GM12874 (cell line): ENCODE results near the gene HACD4.

Experiments
- CTCF ChIP-seq: IDR thresholded peaks from 2 replicates; pipeline ENCODE4 v1.5.1; 2011; ENCODE audit warnings: low read depth, mild to moderate bottlenecking, control low read depth, low read length, moderate library complexity; ENCODE audit not compliant: insufficient read depth

Gene HACD4

GRCh38 chr9:20995616-20996015 is 35.8 kb downstream of the HACD4 start:
- no peak for TF ChIP-seq CTCF

DNA sequence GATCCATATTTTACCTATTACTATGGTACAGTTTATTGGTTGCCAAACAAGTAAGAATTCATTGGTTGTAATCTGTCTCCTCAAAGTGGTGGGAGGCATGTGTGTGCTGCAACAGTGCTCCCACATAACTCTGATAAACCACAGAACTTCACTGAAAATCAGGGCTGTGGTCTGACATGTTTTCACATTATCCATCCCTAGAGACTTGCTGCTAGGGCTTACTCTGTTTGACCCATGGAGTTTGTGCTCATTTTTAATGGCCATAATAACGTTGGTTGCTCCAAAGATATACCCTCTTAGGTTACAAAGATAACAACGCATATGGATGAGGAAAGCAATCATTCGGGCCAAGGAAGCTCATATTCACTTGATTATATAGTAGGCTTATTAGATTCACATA is 37.0 kb downstream of the HACD4 start:
- TF ChIP-seq CTCF, result no peak

DNA sequence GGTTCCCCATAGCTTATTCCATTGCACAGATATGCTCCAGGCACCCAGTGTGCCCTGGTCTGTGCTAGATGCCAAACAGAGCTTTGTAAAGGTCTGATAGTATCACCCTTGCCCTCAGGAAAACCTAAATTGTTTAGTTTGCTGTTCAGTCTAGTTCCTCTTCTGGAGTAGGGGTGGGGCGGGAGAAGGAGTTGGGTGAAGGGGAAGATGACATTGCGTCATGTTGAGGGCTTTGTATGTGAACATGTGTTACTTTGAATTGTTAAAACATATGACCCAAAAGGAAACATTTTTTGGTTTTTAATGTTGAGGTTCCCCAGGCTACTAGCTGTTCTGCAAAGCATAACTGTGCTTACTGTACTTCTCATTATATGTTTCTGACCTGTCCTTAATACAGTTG is 40.6 kb downstream of the HACD4 start:
- TF ChIP-seq CTCF, result no peak

GRCh38 chr9:20989923-20990341 is 41.5 kb downstream of the HACD4 start:
- TF ChIP-seq CTCF, result no peak

- no peak for TF ChIP-seq CTCF
Observed at GRCh38 chr9:20988671-20989315, 42.6 kb downstream of the HACD4 start.

DNA sequence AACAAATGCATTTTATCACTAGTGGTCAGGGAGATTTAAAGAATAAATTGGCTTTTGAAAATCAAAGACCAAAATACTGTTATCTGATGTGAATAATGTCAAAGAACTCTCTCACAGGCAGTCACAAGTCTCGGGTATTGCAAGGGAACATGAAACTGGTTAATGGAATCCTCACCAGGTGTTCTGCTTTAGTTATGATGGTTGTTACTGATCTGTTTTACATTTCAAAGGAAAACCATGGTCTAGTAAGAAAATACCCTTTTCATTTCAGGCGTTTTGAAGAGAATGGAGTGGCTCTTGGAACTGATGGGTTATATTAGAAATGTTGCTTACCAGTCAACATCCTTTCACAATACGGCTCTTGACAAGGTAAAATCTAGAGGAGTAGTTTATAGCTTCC is 43.4 kb downstream of the HACD4 start:
- TF ChIP-seq CTCF, result no peak

DNA sequence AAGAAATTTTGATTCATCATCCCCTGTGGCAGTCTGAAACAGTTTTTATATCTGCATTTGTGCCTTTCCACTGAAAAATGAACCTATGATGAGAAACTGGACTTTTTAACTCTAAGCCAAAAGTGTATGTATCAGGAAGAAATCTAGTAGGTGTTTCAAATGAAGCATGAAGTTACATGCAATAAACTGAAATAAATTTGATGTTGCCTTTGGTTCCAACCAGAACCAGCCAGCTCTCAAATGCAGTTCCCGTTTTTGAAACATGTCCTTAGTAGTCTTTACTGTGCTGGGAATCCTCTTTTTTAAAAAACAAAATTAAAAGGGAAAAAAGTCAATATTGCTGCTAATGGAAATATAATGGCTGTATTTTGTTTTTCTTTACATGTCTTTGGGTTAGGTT is 43.9 kb downstream of the HACD4 start:
- TF ChIP-seq CTCF, result no peak
